Stimulated activated CD8-positive, alpha-beta memory T cell treated with anti-CD3 and anti-CD28 coated beads, Interleukin-4, amount 100 ng/mL, for 48 hours (primary cell): ENCODE data around the gene G6PD.
"Not testable (repeated sequence)": the region's sequence is repeated elsewhere in the genome, so short reads cannot be mapped to it uniquely, and the experiment has no call there.

ENCODE experiments used
- DNase-seq: peaks from one replicate; pipeline ENCODE4 v3.0.0-alpha.2; 2020

The G6PD gene

DNA sequence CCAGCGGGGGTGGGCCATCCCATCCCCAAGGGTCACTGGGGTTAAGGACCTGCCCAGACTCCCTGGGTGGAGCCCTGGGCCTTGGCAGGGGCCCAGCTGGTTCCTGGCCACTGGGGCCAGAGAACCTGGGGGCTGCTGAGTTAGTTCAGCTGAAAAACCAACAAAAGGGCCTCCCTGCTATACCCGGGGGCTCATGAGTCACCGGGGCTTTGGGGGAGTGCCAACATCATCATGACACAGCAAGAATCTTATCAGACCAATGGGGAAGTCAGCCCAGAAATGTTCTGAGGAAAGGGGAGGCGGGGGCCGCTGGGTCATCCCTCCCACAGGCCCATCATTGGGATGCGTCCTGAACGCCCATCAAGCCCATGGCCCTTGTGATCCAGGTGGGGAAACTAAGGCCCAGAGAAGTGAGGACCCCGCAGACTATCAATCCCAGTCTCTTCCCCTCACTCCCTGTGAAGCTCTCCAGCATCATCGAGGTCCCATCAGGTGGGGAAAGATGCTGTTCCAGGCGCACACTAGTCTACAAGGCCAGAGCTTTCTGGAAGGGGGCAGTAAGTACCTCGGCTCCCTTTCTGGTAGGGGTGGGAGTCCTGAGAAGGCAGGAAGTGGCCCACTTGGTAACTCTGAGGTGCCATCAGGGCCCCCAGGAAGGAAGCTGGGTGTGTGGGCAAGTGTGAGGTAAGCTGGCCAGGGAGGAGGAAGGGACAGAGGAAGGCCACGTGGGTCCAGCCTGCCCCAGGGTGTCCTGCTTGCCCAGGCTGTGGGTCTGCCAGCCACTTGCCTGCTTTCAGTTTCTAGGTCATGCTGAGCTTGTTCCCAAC is 4.5 kb downstream of the G6PD start:
- peak; percentile 71 for DNase-seq

DNA sequence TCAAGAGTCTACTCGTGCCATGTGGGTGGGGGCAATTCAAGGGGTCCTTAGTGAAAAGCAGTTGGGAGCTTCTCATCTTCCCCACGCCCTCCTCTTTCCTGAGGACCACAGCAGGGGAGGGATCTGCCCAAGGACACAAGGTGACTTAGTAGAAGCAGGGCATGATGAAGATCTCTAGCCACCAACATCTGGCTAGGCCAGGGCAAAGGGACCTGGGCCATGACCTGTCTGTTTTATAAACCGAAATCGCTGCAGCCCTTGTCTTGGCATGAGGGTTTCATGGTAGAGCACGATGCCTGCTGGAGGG is 5.1 kb downstream of the G6PD start:
- no peak for DNase-seq

DNA sequence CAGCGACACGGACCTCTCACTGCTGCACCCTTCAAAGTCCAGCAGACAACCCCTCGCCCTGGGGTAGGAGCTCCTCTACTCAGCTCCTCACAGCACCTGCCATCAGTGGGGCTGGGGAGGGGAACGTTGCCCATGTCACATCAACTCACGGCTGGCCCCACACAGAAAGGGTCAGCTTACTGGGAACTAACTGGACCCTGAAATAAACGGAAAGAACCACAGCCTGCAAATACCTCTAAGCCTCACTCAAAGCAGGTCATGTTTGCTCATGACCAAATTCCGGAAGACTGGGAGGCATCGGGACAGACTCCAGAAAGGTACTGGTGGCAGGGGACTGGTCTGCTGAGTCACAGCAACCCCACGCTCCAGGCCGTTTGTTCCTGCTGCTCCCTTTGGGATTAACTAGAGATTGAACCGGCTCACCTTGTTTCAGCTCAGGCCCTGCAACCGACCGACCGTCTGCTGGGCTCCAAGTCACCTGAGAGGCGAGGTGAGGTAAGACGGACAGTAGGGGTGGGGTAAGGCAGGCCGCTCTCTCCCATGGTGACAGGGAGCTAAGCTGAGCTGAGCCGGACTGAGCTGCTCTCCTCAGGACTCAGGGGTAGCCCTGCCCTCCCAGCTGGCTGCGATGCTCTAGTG is 5.6 kb downstream of the G6PD start:
- DNase-seq: no peak

DNA sequence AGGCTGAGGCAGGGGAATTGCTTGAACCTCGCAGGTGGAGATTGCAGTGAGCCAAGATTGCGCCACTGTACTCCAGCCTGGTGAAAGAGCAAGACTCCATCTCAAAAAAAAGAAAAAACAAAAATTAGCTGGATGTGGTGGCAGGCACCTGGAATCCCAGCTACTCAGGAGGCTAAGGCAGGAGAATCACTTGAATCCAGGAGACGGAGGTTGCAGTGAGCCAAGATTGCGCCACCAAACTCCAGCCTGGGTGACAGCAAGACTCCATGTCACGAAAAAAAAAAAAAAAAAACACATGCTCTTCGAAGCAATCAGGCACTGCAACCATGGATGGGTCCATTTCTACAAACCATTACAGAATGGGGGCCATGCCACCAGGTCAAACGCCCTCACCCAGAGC is 6.3 kb downstream of the G6PD start:
- DNase-seq: not testable (repeated sequence)

DNA sequence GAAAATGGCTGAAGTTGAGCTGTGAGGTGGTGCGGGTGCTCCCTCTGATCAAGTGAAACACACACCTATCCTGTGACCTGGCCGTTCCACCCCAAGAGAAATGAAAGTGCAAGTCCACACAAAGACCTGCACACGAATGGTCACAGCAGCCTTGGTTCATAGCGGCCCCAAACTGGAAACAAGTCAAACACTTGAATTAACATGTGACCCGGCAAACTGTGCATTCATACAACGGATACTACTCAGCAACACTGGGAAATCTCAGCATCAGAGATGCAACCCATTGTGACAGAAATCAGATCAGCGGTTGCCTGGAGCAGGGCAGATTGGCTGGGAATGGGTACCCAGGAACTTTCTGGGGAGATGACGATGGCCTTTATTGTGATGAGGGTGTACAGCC is 7.6 kb downstream of the G6PD start:
- no peak for DNase-seq

DNA sequence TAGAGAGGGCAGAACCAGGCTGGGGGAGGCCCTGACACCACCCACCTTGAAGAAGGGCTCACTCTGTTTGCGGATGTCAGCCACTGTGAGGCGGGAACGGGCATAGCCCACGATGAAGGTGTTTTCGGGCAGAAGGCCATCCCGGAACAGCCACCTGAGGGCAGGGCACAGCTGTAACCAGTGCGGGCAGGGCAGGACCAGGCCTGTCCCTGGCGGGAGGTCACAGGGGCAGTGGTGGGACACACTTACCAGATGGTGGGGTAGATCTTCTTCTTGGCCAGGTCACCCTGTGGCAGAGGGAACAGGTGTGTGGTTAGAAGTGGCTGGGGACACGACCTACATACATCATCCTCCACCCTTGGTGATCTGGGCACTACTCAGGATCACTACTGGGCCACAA is 10.8 kb downstream of the G6PD start:
- no peak for DNase-seq

DNA sequence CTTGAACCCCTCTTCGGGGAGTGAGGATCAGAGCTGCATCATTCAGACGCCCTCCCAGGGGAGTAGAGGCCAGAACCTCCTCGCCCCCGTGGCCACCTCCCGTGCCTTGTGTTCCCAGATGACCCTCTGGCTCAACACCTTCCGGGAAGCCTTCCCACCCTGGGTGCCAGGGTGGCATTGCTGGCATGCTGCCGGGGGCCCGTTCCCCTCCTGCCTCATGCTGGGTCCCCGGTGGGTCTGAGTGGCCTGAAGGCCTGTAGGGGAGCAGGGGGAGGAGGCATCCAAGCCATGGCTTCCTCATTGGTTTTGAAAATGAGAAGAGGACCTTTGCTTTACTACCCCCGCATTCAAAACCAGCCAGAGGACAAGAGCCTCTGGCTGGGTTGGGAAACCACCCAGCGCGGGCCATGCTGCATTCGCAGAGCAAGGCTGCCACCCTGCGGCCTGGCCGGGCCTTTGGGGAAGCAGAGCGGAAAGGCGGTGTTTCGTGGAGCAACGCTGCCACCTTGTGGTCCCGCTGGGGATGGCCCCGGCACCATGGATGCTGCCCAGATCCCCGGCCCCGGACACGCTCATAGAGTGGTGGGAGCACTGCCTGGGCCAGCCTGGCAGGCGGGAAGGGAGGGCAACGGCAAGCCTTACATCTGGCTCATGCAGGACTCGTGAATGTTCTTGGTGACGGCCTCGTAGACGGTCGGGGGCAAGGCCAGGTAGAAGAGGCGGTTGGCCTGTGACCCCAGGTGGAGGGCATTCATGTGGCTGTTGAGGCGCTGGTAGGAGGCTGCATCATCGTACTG is 11.9 kb downstream of the G6PD start:
- DNase-seq: peak; percentile 89

DNA sequence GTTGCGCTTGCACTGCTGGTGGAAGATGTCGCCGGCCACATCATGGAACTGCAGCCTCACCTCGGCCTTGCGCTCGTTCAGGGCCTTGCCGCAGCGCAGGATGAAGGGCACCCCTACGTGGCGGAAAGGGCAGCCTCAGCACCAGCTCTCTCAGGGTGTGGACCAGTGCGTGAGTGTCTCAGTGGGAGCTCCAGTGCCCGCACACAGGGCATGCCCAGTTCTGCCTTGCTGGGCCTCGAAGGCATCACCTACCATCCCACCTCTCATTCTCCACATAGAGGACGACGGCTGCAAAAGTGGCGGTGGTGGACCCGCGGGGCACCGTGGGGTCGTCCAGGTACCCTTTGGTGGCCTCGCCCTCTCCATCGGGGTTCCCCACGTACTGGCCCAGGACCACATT is 14.0 kb downstream of the G6PD start:
- no peak for DNase-seq

DNA sequence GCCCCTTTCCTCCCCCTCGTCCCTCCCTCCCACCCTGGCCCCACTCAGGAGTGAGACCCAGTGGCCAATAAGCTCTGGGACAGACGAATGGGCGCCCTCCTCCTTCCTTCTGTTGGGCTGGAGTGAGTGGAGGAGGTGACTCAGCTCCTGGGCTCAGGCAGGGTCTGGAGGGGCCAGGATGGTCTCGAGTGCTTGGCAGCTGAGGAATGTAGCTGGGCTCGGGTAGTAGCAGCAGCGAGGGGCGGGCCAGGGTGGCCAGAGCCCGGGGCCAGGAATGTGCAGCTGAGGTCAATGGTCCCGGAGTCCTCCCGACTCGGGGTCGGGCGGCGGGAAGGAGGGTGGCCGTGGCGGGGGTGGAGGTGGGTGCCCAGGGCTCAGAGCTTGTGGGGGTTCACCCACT is 15.0 kb downstream of the G6PD start:
- DNase-seq: no peak

DNA sequence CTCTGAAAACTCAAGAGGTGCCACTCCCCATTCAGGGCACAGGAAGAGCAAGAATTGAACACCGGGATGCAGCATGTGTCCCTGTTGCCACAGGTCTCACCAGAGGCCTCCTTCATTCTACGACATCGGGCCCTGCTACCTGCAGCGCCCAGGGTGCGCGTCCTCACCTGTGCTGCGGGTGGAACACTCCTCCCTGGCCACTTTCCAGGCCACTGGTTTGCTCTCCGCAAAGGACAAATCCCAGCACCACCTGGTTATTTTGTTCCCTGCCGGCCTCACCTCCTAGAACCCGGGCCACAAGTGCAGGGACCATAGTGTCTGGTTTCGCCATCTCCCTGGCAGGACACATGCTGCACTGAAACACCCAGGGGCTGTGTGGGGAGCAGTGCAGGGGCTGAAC is 16.4 kb downstream of the G6PD start:
- DNase-seq: no peak

DNA sequence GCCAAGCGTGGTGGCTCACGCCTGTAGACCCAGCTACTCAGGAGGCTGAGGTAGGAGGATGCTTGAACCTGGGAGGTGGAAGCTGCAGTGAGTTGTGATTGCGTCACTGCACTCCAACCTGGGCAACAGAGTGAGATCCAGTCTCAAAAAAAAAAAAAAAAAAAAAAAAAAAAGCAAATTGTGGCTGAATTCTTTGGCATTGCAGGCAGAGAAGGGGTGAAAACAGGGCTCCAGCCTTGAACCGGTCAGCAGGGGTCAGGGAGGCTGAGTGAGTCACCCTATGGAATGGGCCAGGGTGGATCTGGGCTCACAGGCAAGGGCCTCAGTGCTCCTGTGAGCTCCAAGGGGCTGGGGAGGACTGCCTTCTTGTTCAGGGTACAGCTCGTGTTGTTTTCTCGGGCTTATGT is 17.4 kb downstream of the G6PD start:
- no peak for DNase-seq

DNA sequence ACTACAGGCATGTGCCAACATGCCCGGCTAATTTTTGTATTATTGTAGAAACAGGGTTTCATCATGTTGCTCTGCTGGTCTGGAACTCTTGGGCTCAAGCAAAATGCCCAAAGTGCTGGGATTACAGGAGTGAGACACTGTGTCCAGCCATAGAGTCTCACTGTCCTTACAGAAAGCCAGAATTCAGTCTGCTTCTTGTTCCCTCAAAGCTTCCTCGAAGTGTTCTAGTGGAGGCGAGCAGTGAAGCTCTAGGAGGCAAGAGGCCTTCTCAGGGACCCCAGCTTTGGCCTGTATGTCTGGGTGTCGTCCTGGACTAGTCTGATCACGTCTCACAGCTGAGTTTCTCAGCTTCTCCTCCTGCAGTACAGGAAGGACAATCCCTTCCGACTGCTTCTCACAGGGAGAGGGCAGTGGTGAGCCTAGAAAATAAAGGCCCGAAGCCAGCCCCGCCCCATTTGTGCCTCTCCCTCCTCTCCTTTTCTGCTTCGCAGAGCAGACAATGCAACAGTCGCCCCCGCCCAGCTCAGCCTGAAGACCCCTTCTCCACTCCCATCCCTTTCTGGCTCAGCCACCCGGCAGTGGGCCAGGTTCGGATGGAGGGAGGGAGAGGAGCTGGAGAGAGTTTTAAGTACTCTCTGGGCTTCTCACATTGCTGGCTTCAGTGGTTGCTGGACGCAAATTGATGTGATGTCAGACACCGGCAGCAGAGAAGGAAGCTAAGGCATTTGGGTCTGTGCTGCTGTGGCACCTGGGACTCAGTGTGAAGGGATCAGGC is 19.6 kb downstream of the G6PD start:
- peak; percentile 72 for DNase-seq

DNA sequence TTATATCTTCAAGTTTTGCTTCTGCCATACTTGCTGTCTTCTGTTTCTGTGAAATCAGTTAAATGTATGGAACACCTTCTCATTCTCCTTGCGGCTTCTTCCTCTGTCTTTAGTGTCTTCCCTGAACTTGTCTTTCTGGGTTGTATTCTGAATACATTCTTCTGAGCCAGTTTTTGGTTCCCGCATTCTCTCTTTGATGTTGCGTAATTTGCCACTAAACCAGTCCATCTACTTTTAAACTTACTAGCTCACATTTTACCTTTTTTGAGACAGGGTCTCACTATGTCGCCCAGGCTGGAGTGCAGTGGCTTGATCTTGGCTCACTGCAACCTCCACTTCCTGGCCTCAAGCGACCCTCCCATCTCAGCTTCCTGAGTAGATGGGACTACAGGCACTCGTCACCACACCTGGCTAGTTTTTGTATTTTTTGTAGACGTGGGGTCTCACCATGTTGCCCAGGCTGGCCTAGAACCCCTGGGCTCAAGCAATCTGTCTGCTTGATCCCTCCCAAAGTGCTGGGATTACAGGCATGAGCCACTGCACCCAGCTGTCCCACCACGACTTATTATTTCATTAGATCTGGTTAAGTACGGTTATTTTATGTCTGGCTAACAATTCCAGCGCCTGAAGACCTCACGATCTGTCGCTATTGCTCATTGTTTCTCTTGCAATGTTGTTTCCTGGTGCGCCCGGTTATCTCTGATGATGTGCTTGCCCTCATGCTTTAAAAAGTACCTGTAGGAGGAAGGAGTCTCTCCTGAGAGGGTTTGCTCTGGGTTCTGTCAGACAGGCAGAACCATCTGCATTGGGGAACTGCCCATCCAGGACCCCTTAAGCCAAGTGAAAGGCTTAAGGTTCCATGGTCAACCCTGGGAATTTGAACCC is 20.8 kb downstream of the G6PD start:
- no peak for DNase-seq

DNA sequence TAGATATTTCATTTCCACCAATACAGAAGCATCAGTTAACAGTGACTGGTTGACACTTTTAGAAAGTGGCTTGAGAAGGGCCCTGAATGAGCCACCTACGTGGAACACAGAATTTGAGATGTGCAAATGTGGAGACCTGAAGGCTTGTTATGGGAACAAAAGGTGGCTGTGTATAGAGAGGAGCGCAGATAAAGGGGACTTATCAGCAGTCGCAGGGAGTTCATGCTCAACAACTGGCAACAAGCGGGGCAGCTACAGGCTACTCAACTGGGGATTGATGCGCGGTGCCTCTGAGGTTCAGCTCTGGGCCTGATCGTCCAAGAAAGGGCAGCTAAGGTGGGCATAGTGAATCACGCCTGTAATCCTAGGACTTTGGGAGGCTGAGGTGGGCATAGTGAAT is 27.3 kb downstream of the G6PD start:
- no peak for DNase-seq

DNA sequence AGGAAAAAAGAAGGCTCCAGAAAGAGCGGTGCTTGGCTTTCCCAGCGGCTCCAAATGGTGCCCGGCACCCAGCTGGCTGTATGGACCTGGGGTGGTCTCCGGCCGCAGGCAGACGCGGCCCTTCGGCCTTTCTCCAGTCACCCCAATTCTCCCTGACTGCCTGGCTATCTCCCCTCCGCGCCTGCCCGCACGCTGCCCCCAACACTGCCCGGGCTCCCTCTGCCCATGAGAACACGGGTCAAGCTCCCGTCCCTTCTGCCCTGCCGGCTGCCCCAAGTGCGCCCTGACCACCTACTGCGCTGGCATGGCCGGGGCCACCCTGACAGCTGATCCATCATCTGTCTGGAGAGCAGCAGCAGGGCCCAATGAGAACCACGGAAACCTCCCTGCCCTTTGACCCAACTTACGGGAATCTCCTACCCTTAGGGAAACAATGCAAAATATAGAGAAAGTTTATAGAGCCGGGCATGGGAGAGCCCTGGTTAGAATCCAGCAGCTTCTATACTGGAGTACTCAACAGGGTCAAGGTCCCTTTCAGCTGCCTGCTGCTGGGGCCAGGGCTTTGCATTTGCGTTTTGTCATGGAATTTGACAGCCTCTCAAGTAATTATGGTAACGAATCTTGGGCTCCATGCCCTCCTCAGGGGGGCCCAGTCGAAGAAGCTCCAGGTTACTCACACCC is 29.4 kb downstream of the G6PD start:
- DNase-seq: no peak

DNA sequence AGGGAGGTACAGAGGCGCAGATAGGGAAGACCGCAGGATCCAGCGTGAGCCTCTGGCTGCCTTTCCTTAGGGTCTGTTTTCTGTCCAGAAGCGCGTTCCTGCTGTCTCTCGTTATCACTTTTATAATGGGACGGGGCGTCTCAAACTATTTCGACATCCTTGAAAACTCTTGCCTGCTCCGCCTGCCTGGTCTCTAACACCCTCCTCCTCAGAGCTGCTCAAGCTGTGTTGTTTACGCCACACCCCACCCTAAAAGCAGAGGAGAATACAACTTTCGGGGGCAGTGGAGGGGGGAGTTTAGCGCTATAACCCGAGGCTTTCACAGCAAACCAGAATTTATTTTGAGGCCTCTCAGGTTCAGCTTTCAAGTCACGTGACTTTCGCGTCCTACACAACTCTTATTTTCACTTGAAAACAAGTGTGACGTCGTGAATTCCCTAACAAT is 30.0 kb downstream of the G6PD start:
- DNase-seq: no peak

DNA sequence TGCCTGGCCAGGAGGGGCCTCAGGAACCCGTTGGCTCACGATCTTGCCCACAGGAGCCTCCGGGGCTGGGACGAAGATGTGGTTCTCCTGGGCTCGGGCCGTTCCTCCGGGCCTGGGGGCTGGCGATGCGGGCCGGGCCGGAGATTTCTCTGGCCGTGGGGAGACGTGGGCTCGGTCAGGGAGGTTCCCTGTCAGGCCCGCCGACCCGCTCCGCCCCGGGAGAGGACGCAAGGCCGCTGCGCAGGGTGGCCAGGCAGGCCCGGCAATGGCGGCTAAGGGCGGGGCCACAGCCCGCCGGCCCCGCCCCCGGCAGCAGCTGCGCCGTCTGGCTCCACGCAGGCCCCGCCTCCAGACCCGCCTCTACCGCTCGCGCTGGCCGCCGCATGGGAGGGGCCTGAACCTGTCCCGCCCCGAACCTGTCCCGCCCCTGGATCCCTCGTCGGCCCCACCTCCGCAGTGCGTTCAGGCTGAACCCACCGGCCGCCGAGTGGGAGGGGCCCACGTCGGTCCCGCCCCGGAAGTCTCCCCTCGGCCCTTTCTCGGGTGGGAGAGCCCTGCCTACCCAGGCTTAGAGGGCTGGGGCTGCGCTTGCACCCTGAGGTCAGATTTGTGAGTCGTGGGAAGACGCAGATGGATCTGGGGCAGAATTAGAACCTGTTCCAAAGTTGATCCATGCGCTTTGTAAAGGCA is 30.5 kb downstream of the G6PD start, which contains the start of gene FAM3A:
Gene FAM3A (minus strand): TSS at position 267 of the 690 bp plus-strand sequence. CDS start 460 bp downstream, outside the sequence.
- DNase-seq: peak; percentile 94

DNA sequence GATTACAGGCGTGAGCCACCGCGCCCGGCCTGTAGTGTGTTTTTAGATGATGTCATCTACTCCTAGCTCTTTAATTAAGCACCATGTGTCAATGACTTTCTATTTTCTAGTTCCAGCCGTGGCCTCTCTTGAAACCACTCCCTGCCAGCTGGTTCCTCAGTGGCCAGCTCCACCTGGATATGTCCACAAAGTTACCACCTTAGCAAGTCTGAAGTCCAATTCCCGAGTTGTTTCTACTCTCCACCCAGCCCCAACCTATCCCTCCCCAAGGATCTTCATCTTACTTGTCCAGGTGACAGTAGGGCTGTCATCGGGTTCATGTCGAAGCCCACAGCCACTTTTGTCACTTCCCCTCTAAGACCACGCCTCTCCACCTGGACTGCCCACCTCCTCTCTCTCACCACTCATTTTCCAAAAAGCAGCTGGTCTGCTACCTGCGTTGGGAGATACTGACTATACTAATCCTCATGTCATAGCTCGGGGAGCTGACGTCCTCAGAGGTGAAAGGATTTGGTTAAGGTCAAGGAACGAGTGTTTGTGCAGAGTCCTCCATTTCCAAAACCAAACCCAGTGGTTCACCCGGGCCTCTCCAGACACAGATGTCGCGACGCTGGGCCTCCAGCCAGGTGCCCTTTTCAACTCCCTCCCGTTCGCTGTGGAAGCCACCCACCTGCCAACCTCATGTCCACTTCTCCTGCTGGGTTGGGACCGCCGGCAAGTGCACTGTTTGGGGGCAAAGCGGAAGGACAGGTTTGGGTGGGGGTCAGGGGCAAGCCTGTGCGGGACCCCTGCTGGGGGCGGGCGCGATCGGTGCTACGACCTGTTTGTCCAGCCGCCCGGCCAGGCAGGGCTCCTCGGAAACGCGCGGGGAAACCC is 31.3 kb downstream of the G6PD start:
- DNase-seq: peak; percentile 33

DNA sequence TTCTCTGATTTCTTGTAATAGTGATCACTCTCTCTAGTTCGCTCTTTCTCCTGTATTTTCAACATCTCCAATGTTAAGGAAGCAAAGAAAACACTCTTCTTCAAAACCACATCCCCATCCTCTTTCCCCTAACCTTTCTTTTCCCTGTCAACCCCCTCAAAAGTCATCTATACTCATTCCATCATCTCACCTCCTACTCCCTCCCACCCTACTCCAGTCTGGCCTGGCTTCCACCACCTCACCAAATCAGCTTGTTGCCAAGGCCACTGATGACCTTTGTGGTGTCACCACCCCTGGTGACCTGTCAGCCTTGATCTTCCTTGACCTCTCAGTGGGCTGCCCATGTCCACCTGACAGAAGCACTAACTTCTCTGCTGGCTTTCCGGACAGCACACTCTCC is 32.9 kb downstream of the G6PD start:
- no peak for DNase-seq
